Fibroblast of the aortic adventitia (primary cell): Measurements from ENCODE around the gene FAM81A. TPM values are rescaled to one million over a fixed set of nuclear protein-coding genes. Genes with fewer than 3 reads are reported as not detected.
A peak's percentile ranks its signal among the peaks of the same experiment; 100 is the strongest.
"Not testable (repeated sequence)": the region's sequence is repeated elsewhere in the genome, so short reads cannot be mapped to it uniquely, and the experiment has no call there.

Experiments used
- DNase-seq: peaks from one replicate; pipeline ENCODE4 v3.0.0-alpha.2; 2010; ENCODE audit warnings: low read depth
- H3K4me3 ChIP-seq: 2 replicates; pipeline ENCODE4 v1.5.1; 2011; ENCODE audit warnings: low read depth, mild to moderate bottlenecking, control low read depth, low read length, moderate library complexity
- total RNA-seq: library from RNA; depleted of rRNA; stranded (reverse); fragments of >200 nt; gene quantifications from 2 replicates; pipeline ENCODE4 v1.2.3, GENCODE V29; 2012; ENCODE audit warnings: low replicate concordance
- TF ChIP-seq, protein P1 (sequence below): IDR thresholded peaks from 2 replicates; pipeline ENCODE4 v1.5.1; 2011; ENCODE audit warnings: mild to moderate bottlenecking, low read length, control low read depth, inconsistent platforms; ENCODE audit not compliant: insufficient read depth

FAM81A gene
- total RNA-seq, 1 donor, result 0.81 TPM

DNA sequence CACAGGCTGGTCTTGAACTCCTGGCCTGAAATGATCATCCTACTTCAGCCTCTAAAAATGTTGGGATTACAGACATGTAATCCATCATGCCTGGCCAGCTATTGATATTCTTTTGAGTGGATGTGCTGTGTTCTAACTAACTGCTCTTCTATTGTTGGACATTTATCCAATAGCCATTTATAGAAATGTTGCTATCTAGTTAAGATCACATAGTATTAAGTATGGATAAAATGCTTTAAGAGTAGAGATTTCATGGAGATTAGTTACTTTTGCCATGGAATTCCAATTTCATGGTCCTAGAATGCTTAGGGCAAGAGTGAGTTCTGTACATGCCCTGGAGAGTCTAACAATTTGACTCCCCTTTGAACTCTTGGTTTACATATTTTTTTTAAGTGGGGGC is 10.9 kb downstream of the FAM81A start:
- no peak for DNase-seq

DNA sequence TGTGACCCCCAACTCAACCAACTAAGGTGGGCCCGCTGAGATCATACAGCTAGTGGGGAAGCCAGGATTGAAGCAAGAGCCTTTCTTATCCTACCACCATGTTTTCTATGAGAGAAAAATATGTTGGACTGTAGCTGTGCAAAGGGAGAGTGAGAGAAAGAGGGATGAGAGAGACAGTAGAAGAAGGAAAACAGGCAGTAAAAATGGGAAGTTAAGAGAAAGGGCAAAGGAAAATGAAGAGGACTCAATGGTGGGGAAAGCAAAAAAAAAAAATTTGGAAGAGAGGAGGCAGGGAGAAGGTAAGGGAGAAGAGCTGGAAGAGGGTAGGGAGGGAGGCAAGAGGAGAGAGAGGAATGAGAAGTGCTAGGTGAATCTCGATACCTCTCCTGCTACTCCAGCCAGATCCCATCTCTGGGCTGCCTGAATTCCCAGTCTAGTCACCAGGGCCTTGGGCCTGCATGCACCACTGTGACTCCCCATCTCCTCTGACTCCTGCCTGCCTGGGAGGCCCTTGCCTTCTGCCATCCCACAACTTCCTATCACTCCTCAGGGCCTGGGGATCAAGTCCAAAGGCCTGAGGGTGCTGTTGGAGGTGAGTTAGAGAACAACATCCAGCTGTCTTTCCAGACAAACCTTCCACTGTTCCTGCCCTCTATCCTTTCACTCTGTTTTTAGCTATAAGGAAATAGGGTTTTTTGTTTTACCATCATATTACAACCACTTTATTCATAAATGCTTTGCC is 15.7 kb downstream of the FAM81A start:
- no peak for DNase-seq
- H3K4me3 ChIP-seq, result no peak overlapping the region
- TF ChIP-seq, protein P1, sequence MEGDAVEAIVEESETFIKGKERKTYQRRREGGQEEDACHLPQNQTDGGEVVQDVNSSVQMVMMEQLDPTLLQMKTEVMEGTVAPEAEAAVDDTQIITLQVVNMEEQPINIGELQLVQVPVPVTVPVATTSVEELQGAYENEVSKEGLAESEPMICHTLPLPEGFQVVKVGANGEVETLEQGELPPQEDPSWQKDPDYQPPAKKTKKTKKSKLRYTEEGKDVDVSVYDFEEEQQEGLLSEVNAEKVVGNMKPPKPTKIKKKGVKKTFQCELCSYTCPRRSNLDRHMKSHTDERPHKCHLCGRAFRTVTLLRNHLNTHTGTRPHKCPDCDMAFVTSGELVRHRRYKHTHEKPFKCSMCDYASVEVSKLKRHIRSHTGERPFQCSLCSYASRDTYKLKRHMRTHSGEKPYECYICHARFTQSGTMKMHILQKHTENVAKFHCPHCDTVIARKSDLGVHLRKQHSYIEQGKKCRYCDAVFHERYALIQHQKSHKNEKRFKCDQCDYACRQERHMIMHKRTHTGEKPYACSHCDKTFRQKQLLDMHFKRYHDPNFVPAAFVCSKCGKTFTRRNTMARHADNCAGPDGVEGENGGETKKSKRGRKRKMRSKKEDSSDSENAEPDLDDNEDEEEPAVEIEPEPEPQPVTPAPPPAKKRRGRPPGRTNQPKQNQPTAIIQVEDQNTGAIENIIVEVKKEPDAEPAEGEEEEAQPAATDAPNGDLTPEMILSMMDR, result no peak

More for the DNA sequence above, 10.9 kb downstream of the FAM81A start:
- no peak overlapping the region for H3K4me3 ChIP-seq
- TF ChIP-seq, protein P1, result no peak

DNA sequence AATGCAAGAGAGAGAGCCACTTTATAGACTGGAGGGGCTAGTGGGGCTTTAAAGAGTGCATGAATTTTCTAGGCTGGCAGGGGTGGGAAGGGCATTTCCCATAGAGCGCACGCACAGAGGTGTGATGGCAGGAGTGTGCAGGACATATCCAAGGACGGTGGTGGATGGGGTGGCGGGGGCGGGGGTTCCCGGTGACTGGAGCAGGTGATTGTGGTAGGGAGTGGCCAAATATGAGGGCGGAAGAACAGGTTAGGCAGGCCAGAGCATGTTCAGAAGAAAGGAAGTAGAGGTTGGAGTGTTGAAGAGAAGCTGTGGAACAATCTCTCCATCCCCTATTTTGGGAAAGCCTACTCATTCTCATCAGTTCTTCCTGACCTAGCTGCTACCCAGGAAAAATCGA is 18.1 kb downstream of the FAM81A start:
- no peak overlapping the region for H3K4me3 ChIP-seq
- TF ChIP-seq, protein P1, result no peak
- DNase-seq, result no peak

- TF ChIP-seq, protein P1, result no peak
- H3K4me3 ChIP-seq, result no peak overlapping the region
- DNase-seq, result peak; percentile 18
Observed at GRCh38 chr15:59457103-59457502, 19.1 kb downstream of the FAM81A start.

- TF ChIP-seq, protein P1, result no peak
- no peak for DNase-seq
- H3K4me3 ChIP-seq, result no peak overlapping the region
Observed at GRCh38 chr15:59461521-59461920, 23.5 kb downstream of the FAM81A start.

DNA sequence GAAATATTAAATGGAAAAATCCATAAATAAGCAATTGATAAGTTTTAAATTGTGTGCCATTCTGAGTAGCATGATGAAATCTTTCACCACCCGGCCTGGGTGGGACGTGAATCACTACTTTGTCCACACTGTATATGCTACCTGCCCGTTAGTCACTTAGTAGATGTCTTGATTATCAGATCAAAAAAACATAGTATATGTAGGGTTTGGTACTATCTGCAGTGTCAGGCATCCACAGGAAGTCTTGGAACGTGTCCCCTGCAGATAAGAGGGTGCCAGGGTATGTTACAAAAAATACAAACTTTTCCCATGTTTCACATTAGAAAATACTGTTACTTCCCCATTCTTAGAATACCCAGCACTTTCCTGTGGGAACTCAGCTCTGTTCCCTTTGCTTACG is 35.2 kb downstream of the FAM81A start:
- TF ChIP-seq, protein P1, result no peak
- no peak overlapping the region for H3K4me3 ChIP-seq
- DNase-seq, result peak; percentile 55

DNA sequence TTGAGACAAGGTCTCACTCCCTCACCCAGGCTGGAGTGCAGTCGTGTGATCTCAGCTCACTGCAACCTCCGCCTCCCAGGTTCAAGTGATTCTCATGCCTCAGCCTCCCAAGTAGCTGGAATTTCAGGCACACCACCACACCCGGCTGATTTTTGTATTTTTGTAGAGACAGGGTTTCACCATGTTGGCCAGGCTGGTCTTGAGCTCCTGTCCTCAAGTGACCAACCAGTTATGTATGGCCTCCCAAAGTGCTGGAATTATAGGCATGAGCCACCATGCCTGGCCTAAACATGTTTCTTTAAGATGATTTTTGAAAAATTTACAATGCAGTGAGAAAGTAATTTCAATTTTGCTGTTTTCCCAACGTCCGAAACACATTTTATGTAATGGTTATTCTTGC is 37.2 kb downstream of the FAM81A start:
- DNase-seq, H3K4me3 ChIP-seq: not testable (repeated sequence)
